GM18907 (cell line): ENCODE measurements around the gene PSORS1C1.
"Not testable (repeated sequence)": the region's sequence is repeated elsewhere in the genome, so short reads cannot be mapped to it uniquely, and the experiment has no call there.

ENCODE experiments used
- ATAC-seq: cut with Tn5 transposase; IDR thresholded peaks from one replicate; pipeline ENCODE4 v1.9.1; 2021; ENCODE audit warnings: mild to moderate bottlenecking, moderate library complexity; ENCODE audit not compliant: unreplicated experiment

The PSORS1C1 gene

DNA sequence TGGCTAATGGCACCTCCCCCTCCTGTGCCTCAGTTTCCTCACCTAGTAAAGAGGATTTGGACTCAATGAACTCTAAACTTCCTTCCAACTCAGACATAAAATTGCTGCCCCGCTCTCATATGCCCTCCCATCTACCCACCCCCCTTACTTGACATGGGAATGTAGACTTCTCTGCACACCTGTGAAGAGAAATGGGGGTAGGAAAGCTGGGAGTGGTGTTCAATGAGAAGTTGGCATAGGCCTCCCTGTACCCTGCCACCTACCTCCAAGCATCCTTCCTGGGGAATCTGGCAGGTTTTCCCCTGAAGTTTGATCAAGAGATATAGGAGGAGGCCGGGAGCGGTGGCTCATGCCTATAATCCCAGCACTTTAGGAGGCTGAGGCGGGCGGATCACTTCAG lies 59.8 kb downstream of the PSORS1C1 start:
- no peak for ATAC-seq

DNA sequence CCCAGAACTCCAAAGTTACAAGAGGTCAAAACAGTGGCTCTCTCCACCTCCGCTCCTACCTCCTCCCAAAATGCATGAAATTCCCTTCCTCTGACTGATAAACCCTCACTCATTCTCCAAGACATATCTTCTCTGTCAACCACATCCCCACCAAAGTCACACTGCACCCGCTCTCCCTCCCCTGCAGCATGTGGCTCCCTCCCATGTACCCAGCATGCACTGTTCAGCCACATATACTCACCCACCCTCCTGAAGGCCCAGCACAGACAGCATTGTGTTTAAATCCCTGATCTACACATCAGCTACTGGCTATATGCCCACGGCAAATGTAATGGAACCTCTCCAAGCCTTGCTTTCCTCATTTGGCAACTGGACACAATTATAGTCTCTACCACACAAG lies 61.4 kb downstream of the PSORS1C1 start:
- no peak for ATAC-seq

DNA sequence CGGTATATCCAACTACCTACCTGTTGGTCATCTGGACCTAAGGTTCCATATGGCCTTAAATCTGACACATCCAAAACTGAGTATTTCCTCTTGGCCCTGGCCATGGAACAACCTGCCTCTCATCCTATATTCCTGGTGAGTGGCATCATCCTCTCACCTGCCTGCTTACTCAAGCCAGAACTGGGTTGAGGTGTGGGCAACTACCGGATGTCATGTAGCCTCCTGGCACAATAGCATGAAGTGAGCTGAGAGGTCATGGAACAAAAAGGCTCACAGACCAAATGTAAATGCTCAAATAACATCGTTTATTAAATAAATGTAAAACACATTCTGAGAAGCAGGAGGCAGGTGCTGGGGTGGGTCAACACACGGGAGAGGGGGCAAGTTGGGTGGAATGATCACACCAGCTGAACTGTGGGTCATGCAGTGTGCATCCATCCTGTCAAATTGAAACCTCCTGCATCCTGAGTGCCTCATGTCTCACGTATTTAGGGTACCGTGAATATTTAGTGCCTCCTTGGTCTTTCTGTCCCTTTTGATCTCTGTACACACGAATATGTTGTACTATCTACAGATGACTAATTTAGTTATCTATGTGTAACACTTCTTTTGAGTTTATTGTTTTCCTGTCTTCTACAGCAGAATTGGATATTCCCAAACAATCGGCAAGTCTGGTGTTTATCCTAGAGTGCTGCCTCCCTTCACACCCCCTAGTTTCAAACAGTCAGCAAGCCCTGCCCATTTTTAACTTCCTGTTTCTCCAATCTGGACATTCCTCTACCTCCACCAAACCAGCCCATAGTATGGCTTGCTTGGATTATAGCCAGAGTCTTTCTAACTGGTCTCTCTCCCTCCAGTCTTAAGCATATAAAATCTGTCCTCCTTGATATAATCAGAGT lies 63.8 kb downstream of the PSORS1C1 start:
- no peak for ATAC-seq

DNA sequence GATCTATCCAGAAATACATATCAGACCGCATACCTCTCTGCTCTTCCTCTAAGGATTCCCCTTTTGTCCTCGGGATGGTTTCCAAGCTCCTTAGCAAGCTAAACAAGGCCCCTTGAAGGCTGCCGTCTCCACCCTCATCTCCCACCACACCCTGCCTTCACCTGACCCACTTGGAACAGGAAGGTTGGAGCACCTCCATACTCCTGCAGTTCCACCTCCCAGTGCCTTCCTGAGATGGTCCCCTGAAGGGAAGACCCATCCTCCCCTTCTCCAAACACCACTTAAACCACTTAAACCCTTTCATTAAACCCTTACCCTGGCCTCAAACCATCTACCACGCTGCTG lies 64.4 kb downstream of the PSORS1C1 start:
- no peak for ATAC-seq

DNA sequence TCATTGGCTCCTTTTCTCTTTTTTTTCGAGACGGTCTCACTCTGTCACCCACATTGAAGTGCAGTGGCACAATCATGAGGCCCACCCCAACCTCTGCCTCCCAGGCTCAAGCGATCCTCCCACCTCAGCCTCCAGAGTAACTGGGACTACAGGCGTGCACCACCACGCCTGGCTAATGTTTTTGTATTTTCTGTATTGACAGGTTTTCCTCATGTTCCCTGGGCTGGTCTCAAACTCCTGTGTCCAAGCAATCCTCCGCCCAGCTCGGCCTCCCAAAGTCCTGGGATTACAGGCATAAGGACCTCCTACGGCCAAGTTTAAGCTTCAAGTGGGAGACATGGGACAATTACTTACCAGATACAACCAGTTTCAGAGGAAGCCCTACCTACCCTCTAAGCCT lies 65.3 kb downstream of the PSORS1C1 start:
- no peak for ATAC-seq

DNA sequence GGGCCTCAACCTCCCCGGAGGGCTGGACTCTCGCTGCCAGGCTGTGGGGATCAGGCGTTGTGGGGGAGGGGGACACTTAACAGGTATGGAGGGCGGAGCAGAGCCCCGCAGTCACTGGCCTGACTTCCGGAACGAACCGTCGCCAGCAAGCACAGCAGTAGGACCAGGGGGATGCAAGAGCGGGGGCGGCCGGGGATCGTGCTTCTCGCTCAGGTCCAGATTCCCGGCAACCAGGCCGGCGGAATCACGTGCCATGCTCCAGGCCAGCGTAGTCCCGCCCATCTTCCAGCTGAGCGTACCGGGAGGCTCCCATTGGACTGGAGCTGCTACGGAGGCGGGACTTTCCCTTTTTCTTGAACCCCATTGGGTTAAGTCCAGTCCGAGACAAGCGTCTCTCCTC lies 65.9 kb downstream of the PSORS1C1 start:
- no peak for ATAC-seq

DNA sequence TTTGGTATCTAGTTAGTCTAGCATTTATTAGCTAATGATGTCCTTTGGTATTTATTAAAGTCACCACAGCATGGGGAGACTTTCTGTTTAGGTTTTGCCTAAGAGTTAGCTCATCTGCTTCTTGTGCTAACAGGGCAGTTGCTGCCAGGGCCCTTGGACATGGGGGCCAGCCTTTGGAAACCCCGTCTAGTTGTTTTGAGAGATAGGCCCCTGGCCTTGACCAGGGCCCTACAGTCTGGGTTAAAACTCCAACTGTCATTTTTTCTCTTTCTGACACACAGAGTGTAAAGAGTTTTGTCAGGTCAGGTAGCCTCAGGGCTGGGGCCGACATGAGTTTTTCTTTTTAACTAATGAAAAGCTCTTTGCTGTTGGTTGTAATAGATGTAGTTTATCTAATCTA lies 68.7 kb downstream of the PSORS1C1 start:
- ATAC-seq, result not testable (repeated sequence)

DNA sequence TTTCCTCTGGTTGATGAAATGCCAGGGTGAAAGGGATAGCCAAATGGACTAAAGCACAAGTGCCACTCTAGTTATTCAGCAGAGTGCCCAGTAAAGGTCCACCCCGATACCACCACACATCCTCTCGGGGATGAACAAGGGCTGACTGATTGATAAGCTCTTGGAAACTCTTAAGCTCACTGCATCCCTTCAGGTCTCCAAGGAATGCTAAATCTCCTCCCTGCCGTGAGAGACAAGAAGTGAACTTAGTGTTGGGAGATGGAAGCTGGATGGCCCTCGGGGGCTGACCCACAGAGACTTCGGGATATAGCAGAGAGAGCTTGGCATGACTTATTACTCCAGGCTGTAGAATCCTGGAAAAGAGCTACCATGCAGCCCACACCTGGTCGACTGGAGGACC lies 69.3 kb downstream of the PSORS1C1 start:
- not testable (repeated sequence) for ATAC-seq

DNA sequence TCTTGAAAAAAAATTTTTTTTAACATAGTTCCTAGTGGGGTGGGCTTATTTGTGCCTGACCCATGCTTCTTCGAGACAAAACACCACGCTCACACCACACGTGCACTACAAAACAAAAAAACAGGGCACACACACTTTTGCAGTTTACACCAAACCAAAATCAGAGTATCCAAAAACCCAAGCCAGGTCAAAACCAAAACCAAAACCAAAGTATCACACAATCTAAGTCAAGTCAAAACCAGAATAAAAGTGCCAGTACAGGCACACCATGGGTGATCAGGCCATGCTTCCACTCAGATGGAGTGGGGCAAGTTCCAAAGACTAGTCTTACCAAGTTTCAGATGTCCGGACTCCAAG lies 71.1 kb downstream of the PSORS1C1 start:
- ATAC-seq, result not testable (repeated sequence)

DNA sequence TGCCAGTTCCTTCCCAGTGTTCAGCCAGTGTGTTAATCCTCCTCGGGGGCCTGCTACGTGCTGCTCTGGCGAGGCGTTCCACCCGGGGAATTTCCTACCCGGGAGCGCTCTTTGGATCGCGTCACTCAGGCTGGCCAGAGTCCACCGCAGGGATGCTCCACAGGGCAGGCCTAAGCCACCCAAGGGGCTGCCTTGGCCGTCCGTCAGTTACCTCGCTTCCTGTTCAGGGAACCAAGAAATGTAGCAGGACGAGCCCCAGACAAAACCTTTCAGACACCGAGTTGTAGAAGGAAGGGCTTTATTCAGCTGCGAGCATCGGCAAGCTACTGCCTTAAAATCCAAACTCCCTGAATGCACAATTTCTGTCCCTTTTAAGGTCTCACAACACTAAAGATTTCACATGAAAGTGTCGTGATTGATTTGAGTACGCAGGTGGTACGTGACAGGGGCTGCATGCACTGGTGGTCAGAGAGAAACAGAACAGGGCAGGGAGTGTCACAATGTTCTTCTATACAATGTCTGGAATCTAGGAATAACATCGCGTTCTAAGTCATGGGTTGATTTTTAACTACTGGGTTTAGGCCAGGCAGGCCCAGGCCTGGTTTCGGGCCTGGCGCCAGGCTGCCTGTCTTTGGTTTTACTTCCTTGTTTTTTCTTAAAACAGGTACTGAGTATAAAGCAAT lies 71.6 kb downstream of the PSORS1C1 start:
- no peak for ATAC-seq

DNA sequence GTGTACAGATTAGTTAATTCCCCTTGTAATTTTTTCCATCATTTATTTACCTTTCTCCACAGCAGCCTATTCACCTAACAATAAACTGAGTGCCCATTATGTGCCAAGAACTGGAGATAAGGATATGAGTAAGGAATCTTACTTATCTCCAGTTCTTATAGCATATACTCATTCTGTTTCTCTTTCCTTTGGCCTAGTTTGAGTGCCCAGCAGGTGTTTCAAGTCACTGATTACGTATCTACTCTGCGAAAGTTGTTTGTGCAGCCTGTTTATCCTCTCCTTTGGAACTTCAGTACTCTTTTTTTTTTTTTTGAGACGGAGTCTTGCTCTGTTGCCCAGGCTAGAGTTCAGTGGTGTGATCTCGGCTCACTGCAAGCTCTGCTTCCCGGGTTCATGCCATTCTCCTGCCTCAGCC lies 73.2 kb downstream of the PSORS1C1 start:
- no peak for ATAC-seq

DNA sequence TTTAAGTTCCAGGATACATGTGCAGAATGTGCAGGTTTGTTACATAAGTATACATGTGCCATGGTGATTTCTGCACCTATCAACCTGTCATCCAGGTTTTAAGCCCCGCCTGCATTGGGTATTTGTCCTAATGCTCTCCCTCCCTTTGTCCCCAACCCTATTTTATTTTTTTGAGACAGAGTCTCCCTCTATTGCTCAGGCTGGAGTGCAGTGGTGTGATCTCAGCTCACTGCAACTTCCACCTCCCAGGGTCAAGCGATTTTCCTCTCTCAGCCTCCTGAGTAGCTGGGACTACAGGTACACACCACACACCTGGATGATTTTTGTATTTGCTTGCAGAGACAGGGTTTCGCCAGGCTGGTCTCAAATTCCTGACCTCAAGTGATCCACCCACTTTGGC lies 74.6 kb downstream of the PSORS1C1 start:
- ATAC-seq, result not testable (repeated sequence)
